ENCODE measurements around the gene OR10A2.
"Not testable (repeated sequence)": the region's sequence is repeated elsewhere in the genome, so short reads cannot be mapped to it uniquely, and the experiment has no call there.

Gene OR10A2

DNA sequence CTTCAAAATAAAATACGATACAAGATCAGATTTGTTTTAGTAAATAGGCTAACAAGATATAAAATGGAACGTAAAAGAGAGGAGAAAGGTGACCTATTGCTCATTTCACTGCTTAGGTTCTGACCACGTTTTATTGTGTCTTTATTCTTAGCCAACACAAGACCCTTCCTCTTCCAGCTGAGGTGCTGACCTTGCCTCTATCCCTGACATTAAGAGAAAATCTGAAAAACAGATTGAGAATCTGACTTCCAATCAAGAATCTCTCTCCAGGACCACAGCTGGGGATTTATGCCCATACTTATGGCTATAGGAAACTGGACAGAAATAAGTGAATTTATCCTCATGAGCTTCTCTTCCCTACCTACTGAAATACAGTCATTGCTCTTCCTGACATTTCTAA lies 17.5 kb upstream of the OR10A2 start, which contains the start of gene OR10A5:
OR10A5 (plus strand) TSS at position 301 of the 400 bp plus-strand sequence; CDS start at position 301, 0 bp downstream.
- no peak for TF ChIP-seq GLIS3 (CRISPR knock-in tag; IDR thresholded peaks at IDR 0.05)
- no peak for TF ChIP-seq TCF4 (CRISPR knock-in tag; IDR thresholded peaks at IDR 0.05; ENCODE audit: borderline replicate concordance)
- no peak for ATAC-seq

DNA sequence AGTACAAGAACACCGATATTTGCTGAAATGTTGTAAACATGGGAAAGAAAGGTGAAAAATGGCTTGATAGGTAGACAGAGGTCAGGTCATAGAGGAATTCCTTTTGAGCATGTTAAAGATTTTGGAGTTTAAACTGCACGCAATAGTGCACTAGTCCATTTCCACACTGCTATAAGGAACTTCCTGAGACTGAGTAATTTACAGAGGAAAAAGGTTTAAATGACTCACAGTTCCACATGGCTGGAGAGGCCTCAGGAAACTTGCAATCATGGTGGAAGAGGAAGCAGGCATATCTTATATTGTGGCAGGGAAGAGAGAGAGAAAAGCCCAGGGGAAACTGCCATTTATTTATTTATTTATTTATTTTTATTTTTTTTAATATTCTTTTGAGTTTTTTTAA lies 12.3 kb upstream of the OR10A2 start:
- no peak for TF ChIP-seq GLIS3 (CRISPR knock-in tag; IDR thresholded peaks at IDR 0.05)
- no peak for TF ChIP-seq ESRRG (CRISPR knock-in tag; IDR thresholded peaks at IDR 0.05)
- no peak for TF ChIP-seq OSR1 (CRISPR knock-in tag; IDR thresholded peaks at IDR 0.05)
- no peak for TF ChIP-seq TCF4 (CRISPR knock-in tag; IDR thresholded peaks at IDR 0.05; ENCODE audit: borderline replicate concordance)
- no peak for TF ChIP-seq ZC3H10 (CRISPR knock-in tag; IDR thresholded peaks at IDR 0.05)
- TF ChIP-seq ARNTL (CRISPR knock-in tag; IDR thresholded peaks at IDR 0.05; ENCODE audit: borderline replicate concordance, low read depth), result no peak
- TF ChIP-seq ZNF565 (CRISPR knock-in tag; conservative IDR thresholded peaks at IDR 0.05; ENCODE audit: low read depth), result no peak
- TF ChIP-seq BACH2 (CRISPR knock-in tag; IDR thresholded peaks at IDR 0.05; ENCODE audit: borderline replicate concordance), result no peak
- TF ChIP-seq, protein P1, sequence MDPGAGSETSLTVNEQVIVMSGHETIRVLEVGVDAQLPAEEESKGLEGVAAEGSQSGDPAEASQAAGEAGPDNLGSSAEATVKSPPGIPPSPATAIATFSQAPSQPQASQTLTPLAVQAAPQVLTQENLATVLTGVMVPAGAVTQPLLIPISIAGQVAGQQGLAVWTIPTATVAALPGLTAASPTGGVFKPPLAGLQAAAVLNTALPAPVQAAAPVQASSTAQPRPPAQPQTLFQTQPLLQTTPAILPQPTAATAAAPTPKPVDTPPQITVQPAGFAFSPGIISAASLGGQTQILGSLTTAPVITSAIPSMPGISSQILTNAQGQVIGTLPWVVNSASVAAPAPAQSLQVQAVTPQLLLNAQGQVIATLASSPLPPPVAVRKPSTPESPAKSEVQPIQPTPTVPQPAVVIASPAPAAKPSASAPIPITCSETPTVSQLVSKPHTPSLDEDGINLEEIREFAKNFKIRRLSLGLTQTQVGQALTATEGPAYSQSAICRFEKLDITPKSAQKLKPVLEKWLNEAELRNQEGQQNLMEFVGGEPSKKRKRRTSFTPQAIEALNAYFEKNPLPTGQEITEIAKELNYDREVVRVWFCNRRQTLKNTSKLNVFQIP (CRISPR knock-in tag; IDR thresholded peaks at IDR 0.05; ENCODE audit: borderline replicate concordance, low read depth), result no peak
- no peak for TF ChIP-seq ZNF8 (CRISPR knock-in tag; IDR thresholded peaks at IDR 0.05)
- no peak for TF ChIP-seq RARB (CRISPR knock-in tag; IDR thresholded peaks at IDR 0.05)
- TF ChIP-seq ZFP3 (CRISPR knock-in tag; IDR thresholded peaks at IDR 0.05), result no peak
- TF ChIP-seq CSRNP3 (CRISPR knock-in tag; IDR thresholded peaks at IDR 0.05), result no peak
- no peak for TF ChIP-seq PPARA (CRISPR knock-in tag; IDR thresholded peaks at IDR 0.05; ENCODE audit: borderline replicate concordance)
- TF ChIP-seq TOX (CRISPR knock-in tag; IDR thresholded peaks at IDR 0.05; ENCODE audit: borderline replicate concordance), result no peak

GRCh38 chr11:6854801-6855200 lies 8.1 kb upstream of the OR10A2 start:
- ATAC-seq, result not testable (repeated sequence)

More for the DNA sequence above, 12.3 kb upstream of the OR10A2 start:
- no peak for ATAC-seq

DNA sequence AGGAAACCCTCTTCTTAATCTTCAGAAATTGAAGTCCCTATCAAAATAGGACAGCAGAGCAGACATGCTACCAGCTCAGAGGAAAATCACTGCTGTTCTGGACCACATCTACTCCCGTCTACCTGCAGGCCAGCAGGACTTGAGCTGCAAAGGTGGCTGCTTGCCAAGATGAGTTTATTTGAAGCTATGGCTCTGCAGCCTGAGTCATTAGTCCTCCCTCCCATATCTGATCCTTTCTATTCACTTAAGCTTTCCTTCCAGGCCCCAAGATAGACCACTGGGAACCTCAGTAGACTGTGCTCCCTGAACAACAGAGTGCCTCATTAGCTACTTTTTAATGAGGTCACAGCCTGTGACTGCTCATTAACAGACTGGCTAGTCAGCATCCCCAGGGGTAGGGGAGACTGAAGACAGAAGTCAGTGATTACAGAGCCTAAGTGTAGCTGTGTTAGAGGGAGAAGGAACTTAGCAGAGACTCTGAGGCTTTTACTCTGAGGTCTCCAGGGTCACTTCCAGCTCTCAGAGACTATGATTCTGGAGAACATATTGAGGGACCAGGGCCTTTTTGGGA lies 6.8 kb upstream of the OR10A2 start:
- TF ChIP-seq PPARA (CRISPR knock-in tag; IDR thresholded peaks at IDR 0.05; ENCODE audit: borderline replicate concordance), result no peak
- no peak for TF ChIP-seq GLIS3 (CRISPR knock-in tag; IDR thresholded peaks at IDR 0.05)
- no peak for TF ChIP-seq ZFP30 (CRISPR knock-in tag; IDR thresholded peaks at IDR 0.05)
- no peak for TF ChIP-seq ESRRG (CRISPR knock-in tag; IDR thresholded peaks at IDR 0.05)
- no peak for TF ChIP-seq BACH2 (CRISPR knock-in tag; IDR thresholded peaks at IDR 0.05; ENCODE audit: borderline replicate concordance)
- no peak for TF ChIP-seq ARNTL (CRISPR knock-in tag; IDR thresholded peaks at IDR 0.05; ENCODE audit: borderline replicate concordance, low read depth)
- ATAC-seq, result no peak

DNA sequence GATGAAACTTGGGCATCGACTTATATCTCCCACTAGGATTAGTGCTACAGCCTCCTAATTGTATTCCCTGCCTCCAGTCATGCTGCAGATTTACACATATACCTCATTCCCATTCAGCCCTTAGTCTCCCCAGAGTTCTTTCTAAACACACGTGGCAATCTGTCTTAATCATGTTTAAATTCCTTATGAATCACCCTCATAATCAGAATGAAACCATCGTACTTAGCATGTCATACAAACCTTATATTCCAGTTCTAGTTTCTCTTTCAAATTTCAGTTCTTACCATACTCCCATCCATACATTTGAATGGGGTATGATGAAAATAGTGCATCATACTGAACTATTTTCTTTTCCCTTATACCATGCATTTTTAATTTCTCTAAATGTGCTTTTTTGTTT lies 6.0 kb upstream of the OR10A2 start:
- TF ChIP-seq ZNF8 (CRISPR knock-in tag; IDR thresholded peaks at IDR 0.05), result no peak
- no peak for TF ChIP-seq OSR1 (CRISPR knock-in tag; IDR thresholded peaks at IDR 0.05)
- no peak for TF ChIP-seq ZFP30 (CRISPR knock-in tag; IDR thresholded peaks at IDR 0.05)
- ATAC-seq, result no peak

- no peak for ATAC-seq
- TF ChIP-seq TCF4 (CRISPR knock-in tag; IDR thresholded peaks at IDR 0.05; ENCODE audit: borderline replicate concordance), result no peak
- TF ChIP-seq ZNF565 (CRISPR knock-in tag; conservative IDR thresholded peaks at IDR 0.05; ENCODE audit: low read depth), result no peak
- no peak for TF ChIP-seq ESRRG (CRISPR knock-in tag; IDR thresholded peaks at IDR 0.05)
These were observed 1.6 kb downstream of the OR10A2 start for GRCh38 chr11:6864438-6864837.

- TF ChIP-seq PPARA (CRISPR knock-in tag; IDR thresholded peaks at IDR 0.05; ENCODE audit: borderline replicate concordance), result no peak
- TF ChIP-seq BACH2 (CRISPR knock-in tag; IDR thresholded peaks at IDR 0.05; ENCODE audit: borderline replicate concordance), result no peak
- no peak for TF ChIP-seq TCF4 (CRISPR knock-in tag; IDR thresholded peaks at IDR 0.05; ENCODE audit: borderline replicate concordance)
- TF ChIP-seq TOX (CRISPR knock-in tag; IDR thresholded peaks at IDR 0.05; ENCODE audit: borderline replicate concordance), result no peak
- TF ChIP-seq TSHZ2 (CRISPR knock-in tag; IDR thresholded peaks at IDR 0.05), result no peak
- no peak for TF ChIP-seq CREB5 (CRISPR knock-in tag; IDR thresholded peaks at IDR 0.05; ENCODE audit: low read depth)
- TF ChIP-seq ISL1 (CRISPR knock-in tag; IDR thresholded peaks at IDR 0.05), result no peak
- ATAC-seq, result no peak
These were observed 8.4 kb downstream of the OR10A2 start for GRCh38 chr11:6871278-6871677.
